Spleen (tissue), 11 donors: ENCODE results near the gene SPON1. TPM values are rescaled to one million over a fixed set of nuclear protein-coding genes. Genes with fewer than 3 reads are reported as not detected.

Source experiments
- DNase-seq: peaks from one replicate; pipeline ENCODE4 v3.0.0-alpha.2; 2020
- H3K27ac ChIP-seq, 8 donors: fragments of 200-600 bp; sonication (generic) in 7 of 8; 1 replicate in 4 of 8; 2 replicates in 4 of 8; pipeline versions ENCODE4 v1.5.0 to v1.8.0; 2016 to 2021; ENCODE audit warnings: inconsistent platforms in 4 of 8, mild to moderate bottlenecking in 4 of 8, moderate library complexity in 1 of 8
- H3K27me3 ChIP-seq, 7 donors: fragments of 200-600 bp; sonication (generic) in 6 of 7; replicated peaks in 1 of 7; 1 replicate in 4 of 7; 2 replicates in 3 of 7; pipeline versions ENCODE4 v1.5.0 to v1.8.0; 2016 to 2021; ENCODE audit warnings: inconsistent platforms in 3 of 7, mild to moderate bottlenecking in 1 of 7
- H3K36me3 ChIP-seq, 6 donors: fragments of 200-600 bp; sonication (generic) in 5 of 6; 1 replicate in 4 of 6; 2 replicates in 2 of 6; pipeline versions ENCODE4 v1.5.0 to v1.8.0; 2016 to 2021; ENCODE audit warnings: inconsistent platforms in 2 of 6
- H3K4me1 ChIP-seq, 6 donors: fragments of 200-600 bp; sonication (generic) in 5 of 6; 1 replicate in 3 of 6; 2 replicates in 3 of 6; pipeline versions ENCODE4 v1.5.0 to v1.8.0; 2016 to 2021; ENCODE audit warnings: inconsistent platforms in 3 of 6
- H3K4me3 ChIP-seq, 8 donors: fragments of 200-600 bp; sonication (generic) in 7 of 8; 1 replicate in 4 of 8; 2 replicates in 4 of 8; pipeline versions ENCODE4 v1.5.0 to v1.8.0; 2016 to 2021; ENCODE audit warnings: inconsistent platforms in 4 of 8, mild to moderate bottlenecking in 4 of 8, moderate library complexity in 2 of 8
- H3K9me3 ChIP-seq, 8 donors: fragments of 200-600 bp; sonication (generic) in 7 of 8; 1 replicate in 4 of 8; 2 replicates in 4 of 8; pipeline versions ENCODE4 v1.5.0 to v1.8.0; 2016 to 2021; ENCODE audit warnings: inconsistent platforms in 4 of 8
- POLR2A ChIP-seq, 3 donors: fragments of 450-650 bp; IDR thresholded peaks; one replicate each; pipeline ENCODE4 v1.5.1; 2017; ENCODE audit warnings: antibody characterized with exemption in 3 of 3, mild to moderate bottlenecking in 1 of 3
- POLR2AphosphoS5 ChIP-seq, 3 donors: sonication (generic); formaldehyde crosslinking; IDR thresholded peaks; one replicate each; pipeline ENCODE4 v1.5.1; 2017; ENCODE audit warnings: antibody characterized with exemption in 3 of 3
- WGBS, 5 donors: extraction: QIAGEN DNeasy Blood & Tissue Kit in 3 of 5; methylation state at CpG; one replicate each; pipeline versions ENCODE4 v1.1.5 to v1.1.7; 2013 to 2018; 5-methylcytosine and 5-hydroxymethylcytosine counted together
- intact Hi-C: fragments of 100-400 bp; cut with DNase I; formaldehyde crosslinking; loops from one replicate; pipeline ENCODE4 v1.15.0; 2023; ENCODE audit warnings: low total_unique reads
- polyA plus RNA-seq, 3 donors: library from polyadenylated mRNA; stranded (reverse); fragments of 200-250 nt; gene quantifications; one replicate each; pipeline ENCODE4 v1.2.1, GENCODE V29; 2013
- total RNA-seq, 7 donors: library from RNA; depleted of rRNA in 3 of 7; stranded (reverse); fragments of >200 nt in 3 of 7; fragmentation: NEBNext Ultra II Directional in 4 of 7; extraction: Animal tissue kit (Norgen Biotek cat#: 25700) in 4 of 7; gene quantifications; one replicate each; pipeline versions ENCODE4 v1.1.0 to v1.2.1, GENCODE V29; 2016 to 2021
- TF ChIP-seq, protein P1 (sequence below), 11 experiments: fragments of 200-600 bp in 7 of 11; fragments of 450-650 bp in 4 of 11; sonication (generic) in 4 of 11; IDR thresholded peaks in 8 of 11; conservative IDR thresholded peaks in 3 of 11; 1 replicate in 7 of 11; 2 replicates in 4 of 11; pipeline versions ENCODE4 v1.4.0 to v1.8.0; 2016 to 2021; ENCODE audit warnings: antibody characterized with exemption in 11 of 11, inconsistent platforms in 4 of 11, mild to moderate bottlenecking in 1 of 11
- donor health status: healthy with polysubstance abuse.
- donor health status: DM: no; HTN: no; CAD: no; lungs with moderate emphysema.
- donor health status: DM: no; HTN: no; CAD: no.
- donor health status: Bipolar disorder and iron deficiency.
- donor health status: healthy.
- donor health status: DM: no; HTN: no; CAD: no.
- donor health status: DM: yes; HTN: yes; CAD: no.

The SPON1 gene
- total and polyA plus RNA-seq, 10 donors = 0.72 to 99.2 (median 10.1) TPM

DNA sequence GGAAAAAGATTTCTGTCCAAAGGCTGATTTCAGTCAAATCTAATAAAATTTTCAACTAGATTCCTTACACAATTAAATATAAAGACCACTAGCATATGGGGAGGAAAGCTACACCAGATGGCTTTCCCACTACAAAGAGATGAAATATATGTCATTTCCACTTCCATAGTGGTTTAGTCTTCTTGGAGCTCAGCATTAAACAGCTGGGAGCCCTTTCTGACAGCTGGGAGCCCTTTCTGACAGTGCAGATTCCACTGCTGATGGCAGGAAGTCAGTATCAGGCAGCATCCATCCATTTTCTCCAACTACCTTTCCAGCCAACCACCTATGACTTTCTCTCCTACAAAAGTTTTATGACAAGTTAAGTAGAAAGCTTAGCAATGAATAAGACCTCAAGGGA is 218.6 kb downstream of the SPON1 start:
- Histone ChIP-seq H3K27ac (no peak overlapping the region), H3K27me3 (no peaks in the 10 kb centered on the region), H3K9me3 (no peaks in the 10 kb centered on the region), H3K4me3 (no peak overlapping the region), H3K36me3 (no peaks in the 10 kb centered on the region), H3K4me1 (no peaks in the 10 kb centered on the region)
- TF ChIP-seq POLR2AphosphoS5 (IDR thresholded peaks at IDR 0.05) (no peak), POLR2A (IDR thresholded peaks at IDR 0.05) (no peak)
- TF ChIP-seq, protein P1, sequence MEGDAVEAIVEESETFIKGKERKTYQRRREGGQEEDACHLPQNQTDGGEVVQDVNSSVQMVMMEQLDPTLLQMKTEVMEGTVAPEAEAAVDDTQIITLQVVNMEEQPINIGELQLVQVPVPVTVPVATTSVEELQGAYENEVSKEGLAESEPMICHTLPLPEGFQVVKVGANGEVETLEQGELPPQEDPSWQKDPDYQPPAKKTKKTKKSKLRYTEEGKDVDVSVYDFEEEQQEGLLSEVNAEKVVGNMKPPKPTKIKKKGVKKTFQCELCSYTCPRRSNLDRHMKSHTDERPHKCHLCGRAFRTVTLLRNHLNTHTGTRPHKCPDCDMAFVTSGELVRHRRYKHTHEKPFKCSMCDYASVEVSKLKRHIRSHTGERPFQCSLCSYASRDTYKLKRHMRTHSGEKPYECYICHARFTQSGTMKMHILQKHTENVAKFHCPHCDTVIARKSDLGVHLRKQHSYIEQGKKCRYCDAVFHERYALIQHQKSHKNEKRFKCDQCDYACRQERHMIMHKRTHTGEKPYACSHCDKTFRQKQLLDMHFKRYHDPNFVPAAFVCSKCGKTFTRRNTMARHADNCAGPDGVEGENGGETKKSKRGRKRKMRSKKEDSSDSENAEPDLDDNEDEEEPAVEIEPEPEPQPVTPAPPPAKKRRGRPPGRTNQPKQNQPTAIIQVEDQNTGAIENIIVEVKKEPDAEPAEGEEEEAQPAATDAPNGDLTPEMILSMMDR (IDR thresholded peaks at IDR 0.05 in 8 of 11, conservative IDR thresholded peaks at IDR 0.05 in 3 of 11) = no peak
- intact Hi-C loops = no loop called here
- no peak for DNase-seq

GRCh38 chr11:14182833-14183364 is 220.4 kb downstream of the SPON1 start:
- no peak overlapping the region for H3K4me3 ChIP-seq
- no peak for DNase-seq
- WGBS, 5 donors = 42 to 71% (median 62%) methylated on average over 2 of the region's 2 CpGs
- intact Hi-C loops = no loop called here
- no peaks in the 10 kb centered on the region for H3K27me3 ChIP-seq
- H3K27ac ChIP-seq = no peak overlapping the region
- no peaks in the 10 kb centered on the region for H3K4me1 ChIP-seq
- H3K36me3 ChIP-seq = no peaks in the 10 kb centered on the region
- TF ChIP-seq POLR2A (IDR thresholded peaks at IDR 0.05) (no peak), POLR2AphosphoS5 (IDR thresholded peaks at IDR 0.05) (no peak)
- TF ChIP-seq, protein P1 (IDR thresholded peaks at IDR 0.05 in 8 of 11, conservative IDR thresholded peaks at IDR 0.05 in 3 of 11) = no peak
- no peaks in the 10 kb centered on the region for H3K9me3 ChIP-seq

- H3K4me3 ChIP-seq = no peak overlapping the region
- peaks cover 0 to 3% (median under 1%) of the 10 kb centered on the region in 6 donors for H3K4me1 ChIP-seq
- intact Hi-C loops = no loop called here
- no peak for DNase-seq
- no peaks in the 10 kb centered on the region for H3K36me3 ChIP-seq
- H3K27me3 ChIP-seq = peaks cover 0 to 3% (median 0%) of the 10 kb centered on the region in 7 donors
- TF ChIP-seq, protein P1 (IDR thresholded peaks at IDR 0.05 in 8 of 11, conservative IDR thresholded peaks at IDR 0.05 in 3 of 11) = no peak
- no peak for TF ChIP-seq POLR2A (IDR thresholded peaks at IDR 0.05)
- no peak for TF ChIP-seq POLR2AphosphoS5 (IDR thresholded peaks at IDR 0.05)
- no peaks in the 10 kb centered on the region for H3K9me3 ChIP-seq
- 69 to 86% (median 78%) methylated on average over 4 of the region's 4 CpGs for WGBS, 5 donors
- no peak overlapping the region for H3K27ac ChIP-seq
Measured at GRCh38 chr11:14184028-14184940, 221.8 kb downstream of the SPON1 start.

GRCh38 chr11:14185461-14185860 is 222.9 kb downstream of the SPON1 start:
- Histone ChIP-seq H3K27ac (no peak overlapping the region), H3K9me3 (no peaks in the 10 kb centered on the region), H3K4me1 (peaks cover 0 to 12% (median 1%) of the 10 kb centered on the region in 6 donors), H3K36me3 (no peaks in the 10 kb centered on the region), H3K4me3 (no peak overlapping the region), H3K27me3 (peaks cover 0 to 4% (median 0%) of the 10 kb centered on the region in 7 donors)
- TF ChIP-seq, protein P1 (IDR thresholded peaks at IDR 0.05 in 8 of 11, conservative IDR thresholded peaks at IDR 0.05 in 3 of 11) = no peak
- TF ChIP-seq POLR2A (IDR thresholded peaks at IDR 0.05) (no peak), POLR2AphosphoS5 (IDR thresholded peaks at IDR 0.05) (no peak)
- intact Hi-C loops = no loop called here
- WGBS, 5 donors = 58 to 97% (median 85%) methylated on average over 1 of the region's 1 CpG
- no peak for DNase-seq
